Measurements from ENCODE around the gene ODAD3.

- TF ChIP-seq CTCF (conservative IDR thresholded peaks at IDR 0.05) = no peak
- TF ChIP-seq EZH2 (IDR thresholded peaks at IDR 0.05; ENCODE audit: low read depth) = no peak
These were observed 61.0 kb downstream of the ODAD3 start for GRCh38 chr19:11373885-11374432.
